OCI-LY7 (cell line): ENCODE results near the gene CEP112.

Source experiments
- EZH2phosphoT487 ChIP-seq: fragments of 200-600 bp; sonication (generic); IDR thresholded peaks from 2 replicates; pipeline ENCODE4 v1.6.1; 2018; ENCODE audit warnings: low read depth, borderline replicate concordance, mild to moderate bottlenecking, mixed run types, antibody characterized with exemption, low read length, moderate library complexity, mixed read lengths
- TF ChIP-seq, protein P1 (sequence below): fragments of 200-600 bp; sonication (generic); conservative IDR thresholded peaks from 2 replicates; pipeline ENCODE4 v1.5.1; 2014; ENCODE audit warnings: mild to moderate bottlenecking, antibody characterized with exemption, low read length, moderate library complexity, mixed read lengths

DNA sequence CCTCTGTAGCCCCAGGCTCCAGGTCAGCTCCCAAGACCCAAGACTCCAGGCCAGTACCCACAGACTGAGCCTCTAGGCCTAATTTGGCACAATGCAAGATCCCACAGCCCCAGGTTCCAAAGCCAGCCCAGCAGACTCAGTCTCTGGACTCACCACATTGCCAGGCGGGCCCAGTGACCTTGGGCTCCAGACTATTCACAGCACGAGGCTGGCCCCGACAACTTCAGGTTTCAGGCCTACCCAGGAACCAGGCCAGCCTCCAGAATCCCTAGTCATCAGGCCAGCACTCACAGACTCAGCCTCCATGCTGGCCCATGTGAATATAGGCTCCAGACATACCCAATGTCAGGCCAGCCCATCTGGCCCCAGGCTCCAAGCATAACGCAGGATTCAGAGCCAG, 103.8 kb downstream of the CEP112 start:
- TF ChIP-seq, protein P1, sequence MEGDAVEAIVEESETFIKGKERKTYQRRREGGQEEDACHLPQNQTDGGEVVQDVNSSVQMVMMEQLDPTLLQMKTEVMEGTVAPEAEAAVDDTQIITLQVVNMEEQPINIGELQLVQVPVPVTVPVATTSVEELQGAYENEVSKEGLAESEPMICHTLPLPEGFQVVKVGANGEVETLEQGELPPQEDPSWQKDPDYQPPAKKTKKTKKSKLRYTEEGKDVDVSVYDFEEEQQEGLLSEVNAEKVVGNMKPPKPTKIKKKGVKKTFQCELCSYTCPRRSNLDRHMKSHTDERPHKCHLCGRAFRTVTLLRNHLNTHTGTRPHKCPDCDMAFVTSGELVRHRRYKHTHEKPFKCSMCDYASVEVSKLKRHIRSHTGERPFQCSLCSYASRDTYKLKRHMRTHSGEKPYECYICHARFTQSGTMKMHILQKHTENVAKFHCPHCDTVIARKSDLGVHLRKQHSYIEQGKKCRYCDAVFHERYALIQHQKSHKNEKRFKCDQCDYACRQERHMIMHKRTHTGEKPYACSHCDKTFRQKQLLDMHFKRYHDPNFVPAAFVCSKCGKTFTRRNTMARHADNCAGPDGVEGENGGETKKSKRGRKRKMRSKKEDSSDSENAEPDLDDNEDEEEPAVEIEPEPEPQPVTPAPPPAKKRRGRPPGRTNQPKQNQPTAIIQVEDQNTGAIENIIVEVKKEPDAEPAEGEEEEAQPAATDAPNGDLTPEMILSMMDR = no peak
- no peak for TF ChIP-seq EZH2phosphoT487
